HL-60 (cell line): ENCODE measurements around the gene MS4A4E.

ENCODE experiments used
- CTCF ChIP-seq: IDR thresholded peaks from one replicate; pipeline ENCODE4 v1.5.1; 2011; ENCODE audit warnings: low read length, control low read depth, inconsistent platforms; ENCODE audit not compliant: insufficient read depth
- POLR2AphosphoS5 ChIP-seq: IDR thresholded peaks from 2 replicates; pipeline ENCODE4 v1.6.1; 2012; ENCODE audit warnings: low read depth
- REST ChIP-seq: IDR thresholded peaks from 2 replicates; pipeline ENCODE4 v1.6.1; 2012; ENCODE audit warnings: low read depth; ENCODE audit not compliant: insufficient replicate concordance
- SPI1 ChIP-seq: IDR thresholded peaks from 2 replicates; pipeline ENCODE4 v1.6.1; 2012; ENCODE audit warnings: low read depth, mild to moderate bottlenecking, borderline replicate concordance

GRCh38 chr11:60240662-60241061, 2.3 kb downstream of the MS4A4E start:
- TF ChIP-seq CTCF: no peak
- TF ChIP-seq REST: no peak
- no peak for TF ChIP-seq SPI1
- no peak for TF ChIP-seq POLR2AphosphoS5
